ENCODE data around the gene CGA.

CGA gene

GRCh38 chr6:87092435-87092834 lies 2.5 kb downstream of the CGA start:
- TF ChIP-seq EZH2 (IDR thresholded peaks at IDR 0.05; ENCODE audit: borderline replicate concordance, low read length) (no peak), CTCF (IDR thresholded peaks at IDR 0.05; ENCODE audit: low read length) (no peak)
- H2AFZ ChIP-seq (ENCODE audit: low read length) = no peak overlapping the region
- no peaks in the 10 kb centered on the region for H3K36me3 ChIP-seq (ENCODE audit: insufficient read depth, low read length)
- no peaks in the 10 kb centered on the region for H3K4me1 ChIP-seq (ENCODE audit: insufficient read depth, low read length, severe bottlenecking)
- H3K27me3 ChIP-seq (ENCODE audit: insufficient read depth, low read length) = no peaks in the 10 kb centered on the region
- H3K27ac ChIP-seq (ENCODE audit: low read depth, low read length, poor library complexity, severe bottlenecking) = no peak overlapping the region
- H3K4me3 ChIP-seq (ENCODE audit: low read depth, low read length, poor library complexity, severe bottlenecking) = no peak overlapping the region
- H3K9me3 ChIP-seq (ENCODE audit: low read length) = no peaks in the 10 kb centered on the region
- no peaks in the 10 kb centered on the region for H3F3A ChIP-seq (ENCODE audit: insufficient read depth, low read length)
- H3K4me2 ChIP-seq (ENCODE audit: low read length) = no peak overlapping the region
- no peaks in the 10 kb centered on the region for H3K9me2 ChIP-seq (ENCODE audit: low read depth, low read length)
- no peaks in the 10 kb centered on the region for H4K20me1 ChIP-seq (ENCODE audit: insufficient read depth, low read length)
- no peak overlapping the region for H3K9ac ChIP-seq (ENCODE audit: low read length)
- no peaks in the 10 kb centered on the region for H3K79me2 ChIP-seq (ENCODE audit: insufficient read depth, low read length)

- H3K9me3 ChIP-seq (ENCODE audit: low read length) = no peaks in the 10 kb centered on the region
- H3K27me3 ChIP-seq (ENCODE audit: insufficient read depth, low read length) = no peaks in the 10 kb centered on the region
- H3K4me2 ChIP-seq (ENCODE audit: low read length) = no peak overlapping the region
- no peaks in the 10 kb centered on the region for H3K79me2 ChIP-seq (ENCODE audit: insufficient read depth, low read length)
- H4K20me1 ChIP-seq (ENCODE audit: insufficient read depth, low read length) = no peaks in the 10 kb centered on the region
- no peak for TF ChIP-seq CTCF (IDR thresholded peaks at IDR 0.05; ENCODE audit: low read length)
- H3K9me2 ChIP-seq (ENCODE audit: low read depth, low read length) = no peaks in the 10 kb centered on the region
- no peaks in the 10 kb centered on the region for H3K36me3 ChIP-seq (ENCODE audit: insufficient read depth, low read length)
- no peaks in the 10 kb centered on the region for H3K4me1 ChIP-seq (ENCODE audit: insufficient read depth, low read length, severe bottlenecking)
- H2AFZ ChIP-seq (ENCODE audit: low read length) = no peak overlapping the region
- no peak overlapping the region for H3K4me3 ChIP-seq (ENCODE audit: low read depth, low read length, poor library complexity, severe bottlenecking)
- no peak overlapping the region for H3K9ac ChIP-seq (ENCODE audit: low read length)
- H3K27ac ChIP-seq (ENCODE audit: low read depth, low read length, poor library complexity, severe bottlenecking) = no peak overlapping the region
- no peaks in the 10 kb centered on the region for H3F3A ChIP-seq (ENCODE audit: insufficient read depth, low read length)
Measured at GRCh38 chr6:87089135-87089534, 5.8 kb downstream of the CGA start.

GRCh38 chr6:87088076-87088475 lies 6.8 kb downstream of the CGA start:
- H3K36me3 ChIP-seq (ENCODE audit: insufficient read depth, low read length) = no peaks in the 10 kb centered on the region
- H4K20me1 ChIP-seq (ENCODE audit: insufficient read depth, low read length) = no peaks in the 10 kb centered on the region
- no peak for TF ChIP-seq EZH2 (IDR thresholded peaks at IDR 0.05; ENCODE audit: borderline replicate concordance, low read length)
- TF ChIP-seq CTCF (IDR thresholded peaks at IDR 0.05; ENCODE audit: low read length) = no peak
- no peaks in the 10 kb centered on the region for H3K4me1 ChIP-seq (ENCODE audit: insufficient read depth, low read length, severe bottlenecking)
- H3K79me2 ChIP-seq (ENCODE audit: insufficient read depth, low read length) = no peaks in the 10 kb centered on the region
- H3F3A ChIP-seq (ENCODE audit: insufficient read depth, low read length) = no peaks in the 10 kb centered on the region
- no peak overlapping the region for H3K9ac ChIP-seq (ENCODE audit: low read length)
- H3K27ac ChIP-seq (ENCODE audit: low read depth, low read length, poor library complexity, severe bottlenecking) = no peak overlapping the region
- H2AFZ ChIP-seq (ENCODE audit: low read length) = no peak overlapping the region
- H3K27me3 ChIP-seq (ENCODE audit: insufficient read depth, low read length) = no peaks in the 10 kb centered on the region
- no peak overlapping the region for H3K4me2 ChIP-seq (ENCODE audit: low read length)
- no peaks in the 10 kb centered on the region for H3K9me3 ChIP-seq (ENCODE audit: low read length)
- no peak overlapping the region for H3K4me3 ChIP-seq (ENCODE audit: low read depth, low read length, poor library complexity, severe bottlenecking)
- H3K9me2 ChIP-seq (ENCODE audit: low read depth, low read length) = no peaks in the 10 kb centered on the region
